ENCODE data around the gene RCAN2. TPM values are rescaled to one million over a fixed set of nuclear protein-coding genes. Genes with fewer than 3 reads are reported as not detected.

Gene RCAN2
- total and polyA plus RNA-seq, 2 donors, result 2.0 to 5.9 TPM

DNA sequence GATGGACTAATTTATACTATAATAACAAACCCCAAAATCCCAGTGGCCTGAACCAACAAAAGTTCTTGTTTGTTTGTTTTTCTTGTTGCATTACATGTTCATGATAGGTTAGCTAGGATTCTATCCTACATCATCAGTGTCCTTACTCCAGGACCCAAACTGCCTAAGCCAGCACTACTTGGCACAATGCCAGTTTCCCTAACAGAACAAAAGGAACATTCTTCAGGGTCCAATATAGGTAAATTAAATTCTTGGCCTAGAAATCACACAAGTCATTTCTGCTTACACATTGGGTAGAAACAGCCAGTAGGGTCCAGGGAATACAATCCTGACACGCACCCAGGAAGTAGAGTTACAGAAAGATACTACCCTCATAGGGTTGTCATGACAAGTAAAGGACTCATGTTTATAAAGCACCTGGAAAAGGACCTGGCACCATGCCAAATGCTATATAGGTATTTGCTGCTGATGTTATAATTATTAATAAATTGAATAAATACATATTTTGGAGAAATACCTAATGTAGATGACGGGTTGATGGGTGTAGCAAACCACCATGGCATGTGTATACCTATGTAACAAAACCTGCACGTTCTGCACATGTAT is 38.8 kb downstream of the RCAN2 start:
- no peak for DNase-seq (ENCODE audit: low read depth in 6 of 9, low spot score in 9 of 9)
- Histone ChIP-seq H3K27me3 (ENCODE audit: control insufficient read depth in 2 of 2, insufficient read depth in 1 of 2, low read length in 1 of 2) (no peaks in the 10 kb centered on the region), H3K4me3 (ENCODE audit: low read length in 2 of 2) (no peak overlapping the region), H3K36me3 (ENCODE audit: control insufficient read depth in 2 of 2, insufficient read depth in 2 of 2, low read length in 1 of 2) (no peaks in the 10 kb centered on the region), H3K4me1 (ENCODE audit: control insufficient read depth in 2 of 2, insufficient read depth in 2 of 2, low read length in 2 of 2) (no peaks in the 10 kb centered on the region), H3K9me3 (ENCODE audit: control insufficient read depth in 2 of 2, insufficient read depth in 1 of 2, low read length in 1 of 2) (no peaks in the 10 kb centered on the region), H3K27ac (ENCODE audit: low read depth in 1 of 2, low read length in 1 of 2) (no peak overlapping the region)
- WGBS, result 96% methylated on average over 3 of the region's 3 CpGs

DNA sequence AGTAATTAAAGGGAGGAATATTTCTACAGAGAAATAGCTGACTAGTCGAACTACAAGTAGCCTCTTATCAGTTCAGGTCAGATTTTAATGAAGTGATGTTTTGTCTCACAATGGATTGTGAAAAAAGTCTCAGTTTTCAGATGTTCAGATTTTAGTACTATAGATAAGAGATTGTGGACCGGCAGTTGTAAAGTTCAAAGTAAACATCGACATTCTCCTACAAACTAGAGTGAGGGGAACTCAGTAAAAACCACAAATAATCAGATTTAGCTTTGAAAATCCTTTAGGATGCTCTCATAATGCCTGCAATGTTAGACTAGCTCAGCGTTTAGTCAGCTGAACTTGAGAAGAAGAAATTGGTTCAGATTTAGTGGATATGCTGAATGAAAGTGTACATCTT is 39.9 kb downstream of the RCAN2 start:
- DNase-seq (ENCODE audit: low read depth in 6 of 9, low spot score in 9 of 9), result no peak
- Histone ChIP-seq H3K27me3 (ENCODE audit: control insufficient read depth in 2 of 2, insufficient read depth in 1 of 2, low read length in 1 of 2) (no peaks in the 10 kb centered on the region), H3K4me1 (ENCODE audit: control insufficient read depth in 2 of 2, insufficient read depth in 2 of 2, low read length in 2 of 2) (no peaks in the 10 kb centered on the region), H3K27ac (ENCODE audit: low read depth in 1 of 2, low read length in 1 of 2) (no peak overlapping the region), H3K36me3 (ENCODE audit: control insufficient read depth in 2 of 2, insufficient read depth in 2 of 2, low read length in 1 of 2) (no peaks in the 10 kb centered on the region), H3K4me3 (ENCODE audit: low read length in 2 of 2) (no peak overlapping the region), H3K9me3 (ENCODE audit: control insufficient read depth in 2 of 2, insufficient read depth in 1 of 2, low read length in 1 of 2) (no peaks in the 10 kb centered on the region)
- 76% methylated on average over 4 of the region's 4 CpGs for WGBS

DNA sequence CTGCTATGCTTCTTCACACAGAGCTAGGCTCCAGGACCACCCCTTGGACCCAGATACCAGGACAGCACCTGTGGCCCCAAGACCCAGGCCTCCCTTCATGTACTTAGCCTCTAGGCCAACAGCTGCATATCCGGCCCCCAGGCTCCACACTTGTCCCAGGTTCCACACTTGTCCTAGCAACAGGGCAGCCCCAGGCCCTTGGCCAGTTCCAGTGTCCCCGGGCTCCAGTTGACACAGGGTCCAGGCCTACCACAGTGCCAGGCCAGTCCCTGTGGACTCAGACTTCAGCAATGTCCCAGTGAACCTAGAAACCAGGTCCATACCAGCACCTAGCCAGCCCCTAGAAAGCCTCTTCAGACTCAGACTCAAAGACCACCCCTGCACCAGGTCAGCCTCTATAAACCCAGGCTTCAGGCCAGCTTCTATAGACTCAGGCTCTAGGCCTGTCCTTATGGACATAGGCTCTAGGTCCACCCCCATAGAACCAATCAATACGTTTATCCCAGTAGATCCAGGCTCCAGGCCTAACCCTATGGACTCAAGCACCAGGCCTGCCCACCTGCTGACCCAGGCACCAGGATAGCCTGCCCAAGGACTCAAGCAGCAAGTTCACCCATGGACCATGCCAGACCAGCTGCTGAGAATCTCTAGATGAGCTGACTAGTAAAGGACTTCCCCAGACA is 46.3 kb downstream of the RCAN2 start:
- no peaks in the 10 kb centered on the region for H3K36me3 ChIP-seq (ENCODE audit: control insufficient read depth in 2 of 2, insufficient read depth in 2 of 2, low read length in 1 of 2)
- DNase-seq (ENCODE audit: low read depth in 6 of 9, low spot score in 9 of 9), result no peak
- 94% methylated on average over 3 of the region's 3 CpGs for WGBS
- H3K27me3 ChIP-seq (ENCODE audit: control insufficient read depth in 2 of 2, insufficient read depth in 1 of 2, low read length in 1 of 2), result no peaks in the 10 kb centered on the region
- no peaks in the 10 kb centered on the region for H3K4me1 ChIP-seq (ENCODE audit: control insufficient read depth in 2 of 2, insufficient read depth in 2 of 2, low read length in 2 of 2)
- H3K27ac ChIP-seq (ENCODE audit: low read depth in 1 of 2, low read length in 1 of 2), result no peak overlapping the region
- H3K9me3 ChIP-seq (ENCODE audit: control insufficient read depth in 2 of 2, insufficient read depth in 1 of 2, low read length in 1 of 2), result peaks cover 0 to 11% of the 10 kb centered on the region in 2 donors
- no peak overlapping the region for H3K4me3 ChIP-seq (ENCODE audit: low read length in 2 of 2)

DNA sequence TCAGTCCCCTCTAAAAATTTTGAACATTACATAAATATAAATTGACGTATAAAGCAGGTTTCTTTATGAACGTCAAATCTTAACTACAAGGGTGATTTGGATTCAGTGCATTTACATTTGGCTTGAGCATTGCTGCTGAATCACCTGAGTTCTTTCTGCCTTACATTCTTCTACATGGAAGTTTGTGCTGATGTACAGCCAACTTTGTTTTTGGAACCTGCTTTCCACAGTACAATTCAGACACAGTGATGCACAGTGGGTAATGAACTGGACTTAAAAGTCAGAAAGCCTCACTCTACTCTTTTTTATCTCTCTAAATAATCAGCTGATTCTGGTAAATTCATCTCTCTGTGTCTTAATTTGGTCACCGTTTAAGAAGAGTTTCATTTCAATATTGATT is 47.6 kb downstream of the RCAN2 start:
- Histone ChIP-seq H3K36me3 (ENCODE audit: control insufficient read depth in 2 of 2, insufficient read depth in 2 of 2, low read length in 1 of 2) (no peaks in the 10 kb centered on the region), H3K27ac (ENCODE audit: low read depth in 1 of 2, low read length in 1 of 2) (no peak overlapping the region), H3K9me3 (ENCODE audit: control insufficient read depth in 2 of 2, insufficient read depth in 1 of 2, low read length in 1 of 2) (peaks cover 0 to 11% of the 10 kb centered on the region in 2 donors), H3K4me3 (ENCODE audit: low read length in 2 of 2) (no peak overlapping the region), H3K4me1 (ENCODE audit: control insufficient read depth in 2 of 2, insufficient read depth in 2 of 2, low read length in 2 of 2) (no peaks in the 10 kb centered on the region), H3K27me3 (ENCODE audit: control insufficient read depth in 2 of 2, insufficient read depth in 1 of 2, low read length in 1 of 2) (no peaks in the 10 kb centered on the region)
- DNase-seq (ENCODE audit: low read depth in 6 of 9, low spot score in 9 of 9), result no peak
- WGBS, result 96% methylated on average over 3 of the region's 3 CpGs

DNA sequence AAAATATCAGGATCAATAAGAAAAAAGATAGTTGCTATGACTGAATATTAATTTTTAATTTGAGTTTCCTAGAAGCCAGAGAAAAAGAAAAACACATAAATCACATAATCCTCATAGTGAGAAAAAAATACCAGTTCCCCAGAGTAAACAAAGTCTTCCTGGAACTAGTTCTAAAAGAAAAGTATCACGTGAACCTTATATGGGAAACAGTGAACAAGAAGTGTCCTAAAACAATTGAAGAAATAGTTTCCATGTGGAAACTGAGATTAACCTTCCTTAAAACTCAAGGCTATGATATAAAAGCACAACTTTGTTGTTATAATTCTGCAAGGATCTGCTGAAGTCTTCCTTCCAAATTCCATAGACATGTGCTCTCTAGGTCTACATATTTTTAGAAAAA is 50.6 kb downstream of the RCAN2 start:
- no peak for DNase-seq (ENCODE audit: low read depth in 6 of 9, low spot score in 9 of 9)
- no peaks in the 10 kb centered on the region for H3K36me3 ChIP-seq (ENCODE audit: control insufficient read depth in 2 of 2, insufficient read depth in 2 of 2, low read length in 1 of 2)
- H3K4me1 ChIP-seq (ENCODE audit: control insufficient read depth in 2 of 2, insufficient read depth in 2 of 2, low read length in 2 of 2), result no peaks in the 10 kb centered on the region
- H3K4me3 ChIP-seq (ENCODE audit: low read length in 2 of 2), result no peak overlapping the region
- no peak overlapping the region for H3K27ac ChIP-seq (ENCODE audit: low read depth in 1 of 2, low read length in 1 of 2)
- 54% methylated on average over 1 of the region's 1 CpG for WGBS
- no peaks in the 10 kb centered on the region for H3K27me3 ChIP-seq (ENCODE audit: control insufficient read depth in 2 of 2, insufficient read depth in 1 of 2, low read length in 1 of 2)
- peaks cover 0 to 11% of the 10 kb centered on the region in 2 donors for H3K9me3 ChIP-seq (ENCODE audit: control insufficient read depth in 2 of 2, insufficient read depth in 1 of 2, low read length in 1 of 2)

DNA sequence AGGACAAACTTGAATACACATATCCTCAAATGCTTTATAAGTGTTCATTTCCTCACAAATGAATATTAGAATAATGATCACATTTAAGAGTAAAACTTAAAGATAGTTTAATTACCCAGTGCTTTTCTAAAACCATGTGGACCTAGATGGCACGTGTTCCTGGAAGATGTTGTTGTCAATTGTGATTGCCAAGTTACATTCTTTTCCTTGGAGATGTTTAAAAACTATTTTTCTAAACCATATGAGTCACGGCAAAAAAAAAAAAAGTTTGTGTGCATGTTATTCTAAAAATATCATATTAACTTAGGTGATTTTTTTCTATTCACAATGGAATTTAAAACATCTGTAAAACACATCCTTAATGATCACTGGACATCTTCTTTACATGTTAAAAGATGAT is 51.1 kb downstream of the RCAN2 start:
- WGBS, result 92% methylated on average over 2 of the region's 2 CpGs
- no peak for DNase-seq (ENCODE audit: low read depth in 6 of 9, low spot score in 9 of 9)
- Histone ChIP-seq H3K27me3 (ENCODE audit: control insufficient read depth in 2 of 2, insufficient read depth in 1 of 2, low read length in 1 of 2) (no peaks in the 10 kb centered on the region), H3K36me3 (ENCODE audit: control insufficient read depth in 2 of 2, insufficient read depth in 2 of 2, low read length in 1 of 2) (no peaks in the 10 kb centered on the region), H3K9me3 (ENCODE audit: control insufficient read depth in 2 of 2, insufficient read depth in 1 of 2, low read length in 1 of 2) (peaks cover 0 to 9% of the 10 kb centered on the region in 2 donors), H3K4me3 (ENCODE audit: low read length in 2 of 2) (no peak overlapping the region), H3K27ac (ENCODE audit: low read depth in 1 of 2, low read length in 1 of 2) (no peak overlapping the region), H3K4me1 (ENCODE audit: control insufficient read depth in 2 of 2, insufficient read depth in 2 of 2, low read length in 2 of 2) (no peaks in the 10 kb centered on the region)

DNA sequence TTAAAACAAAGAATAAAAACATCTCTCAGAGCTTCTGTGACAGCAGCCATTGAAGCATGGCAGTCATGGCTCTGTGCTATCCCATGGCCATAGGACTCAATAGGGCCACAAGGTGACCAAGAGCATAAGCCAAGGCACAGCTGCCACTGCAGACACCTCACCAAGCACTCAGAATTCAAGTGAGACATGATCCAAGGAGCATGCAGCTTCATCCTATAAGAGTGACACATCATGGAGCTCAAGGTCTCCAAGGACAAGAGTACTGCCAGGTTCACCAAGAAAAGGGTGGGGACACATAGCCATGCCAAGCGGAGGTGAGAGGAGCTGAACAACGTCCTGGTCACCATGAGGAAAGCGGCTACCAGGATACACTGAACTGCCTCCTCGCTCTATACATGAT is 53.0 kb downstream of the RCAN2 start:
- Histone ChIP-seq H3K27me3 (ENCODE audit: control insufficient read depth in 2 of 2, insufficient read depth in 1 of 2, low read length in 1 of 2) (no peaks in the 10 kb centered on the region), H3K4me1 (ENCODE audit: control insufficient read depth in 2 of 2, insufficient read depth in 2 of 2, low read length in 2 of 2) (no peaks in the 10 kb centered on the region), H3K4me3 (ENCODE audit: low read length in 2 of 2) (no peak overlapping the region), H3K36me3 (ENCODE audit: control insufficient read depth in 2 of 2, insufficient read depth in 2 of 2, low read length in 1 of 2) (no peaks in the 10 kb centered on the region), H3K27ac (ENCODE audit: low read depth in 1 of 2, low read length in 1 of 2) (no peak overlapping the region), H3K9me3 (ENCODE audit: control insufficient read depth in 2 of 2, insufficient read depth in 1 of 2, low read length in 1 of 2) (no peaks in the 10 kb centered on the region)
- no peak for DNase-seq (ENCODE audit: low read depth in 6 of 9, low spot score in 9 of 9)
- 98% methylated on average over 4 of the region's 4 CpGs for WGBS

DNA sequence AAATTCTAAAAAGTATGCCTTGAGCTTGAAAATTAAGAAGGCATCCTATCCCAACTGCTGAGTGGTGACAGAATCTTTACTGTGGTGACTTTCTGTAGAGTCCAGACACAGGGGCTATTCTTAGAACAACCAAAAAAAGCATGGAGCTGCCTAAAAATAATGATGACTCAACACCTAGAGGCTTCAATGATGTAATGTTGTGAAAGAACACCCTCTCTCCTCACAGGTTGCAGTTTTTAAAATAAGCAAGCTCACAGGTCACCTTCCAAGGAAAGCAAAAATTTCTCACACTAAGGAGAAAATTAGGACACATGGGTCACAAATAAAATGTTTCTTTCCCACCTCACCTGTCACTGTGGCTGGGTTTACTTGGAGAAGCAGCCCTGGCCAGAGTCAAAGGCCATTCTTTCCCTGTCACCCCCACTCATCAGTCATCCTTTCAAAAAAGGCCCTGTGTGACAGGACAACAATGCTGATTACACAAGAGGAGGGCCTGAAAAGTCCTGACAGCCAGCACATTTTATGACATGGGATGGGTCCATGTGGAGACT is 53.5 kb downstream of the RCAN2 start:
- DNase-seq (ENCODE audit: low read depth in 6 of 9, low spot score in 9 of 9), result no peak

DNA sequence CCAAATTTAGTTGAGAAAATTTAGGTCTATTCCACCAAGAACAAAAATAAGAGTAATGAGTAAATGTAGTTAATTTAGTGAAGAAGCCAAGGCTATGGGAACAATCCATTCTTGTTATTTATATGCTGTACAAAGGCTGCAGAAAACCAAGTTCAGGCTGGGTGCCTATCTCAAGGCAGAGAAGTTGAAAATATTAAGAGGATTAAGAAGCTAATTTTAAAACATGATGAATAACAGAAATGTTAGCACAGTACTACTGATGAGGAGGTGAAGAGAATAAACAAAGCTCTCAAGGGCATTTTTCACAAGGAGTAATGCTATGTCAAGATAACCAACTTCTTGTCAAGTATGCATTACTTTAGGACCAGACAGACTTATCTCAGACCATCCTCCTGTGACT is 68.6 kb downstream of the RCAN2 start:
- no peaks in the 10 kb centered on the region for H3K27me3 ChIP-seq (ENCODE audit: control insufficient read depth in 2 of 2, insufficient read depth in 1 of 2, low read length in 1 of 2)
- no peak overlapping the region for H3K27ac ChIP-seq (ENCODE audit: low read depth in 1 of 2, low read length in 1 of 2)
- DNase-seq (ENCODE audit: low read depth in 6 of 9, low spot score in 9 of 9), result no peak
- no peaks in the 10 kb centered on the region for H3K9me3 ChIP-seq (ENCODE audit: control insufficient read depth in 2 of 2, insufficient read depth in 1 of 2, low read length in 1 of 2)
- no peaks in the 10 kb centered on the region for H3K36me3 ChIP-seq (ENCODE audit: control insufficient read depth in 2 of 2, insufficient read depth in 2 of 2, low read length in 1 of 2)
- no peak overlapping the region for H3K4me3 ChIP-seq (ENCODE audit: low read length in 2 of 2)
- no peaks in the 10 kb centered on the region for H3K4me1 ChIP-seq (ENCODE audit: control insufficient read depth in 2 of 2, insufficient read depth in 2 of 2, low read length in 2 of 2)

More for the DNA sequence above, 53.5 kb downstream of the RCAN2 start:
- H3K4me3 ChIP-seq (ENCODE audit: low read length in 2 of 2), result no peak overlapping the region
- no peaks in the 10 kb centered on the region for H3K27me3 ChIP-seq (ENCODE audit: control insufficient read depth in 2 of 2, insufficient read depth in 1 of 2, low read length in 1 of 2)
- H3K9me3 ChIP-seq (ENCODE audit: control insufficient read depth in 2 of 2, insufficient read depth in 1 of 2, low read length in 1 of 2), result no peaks in the 10 kb centered on the region
- H3K4me1 ChIP-seq (ENCODE audit: control insufficient read depth in 2 of 2, insufficient read depth in 2 of 2, low read length in 2 of 2), result no peaks in the 10 kb centered on the region
- no peak overlapping the region for H3K27ac ChIP-seq (ENCODE audit: low read depth in 1 of 2, low read length in 1 of 2)
- no peaks in the 10 kb centered on the region for H3K36me3 ChIP-seq (ENCODE audit: control insufficient read depth in 2 of 2, insufficient read depth in 2 of 2, low read length in 1 of 2)
